ENCODE results near the gene PGAM5. TPM values are rescaled to one million over a fixed set of nuclear protein-coding genes. Genes with fewer than 3 reads are reported as not detected.

The PGAM5 gene
- total RNA-seq, 2 donors from 2014 or later, result 33.3 to 85.6 TPM

DNA sequence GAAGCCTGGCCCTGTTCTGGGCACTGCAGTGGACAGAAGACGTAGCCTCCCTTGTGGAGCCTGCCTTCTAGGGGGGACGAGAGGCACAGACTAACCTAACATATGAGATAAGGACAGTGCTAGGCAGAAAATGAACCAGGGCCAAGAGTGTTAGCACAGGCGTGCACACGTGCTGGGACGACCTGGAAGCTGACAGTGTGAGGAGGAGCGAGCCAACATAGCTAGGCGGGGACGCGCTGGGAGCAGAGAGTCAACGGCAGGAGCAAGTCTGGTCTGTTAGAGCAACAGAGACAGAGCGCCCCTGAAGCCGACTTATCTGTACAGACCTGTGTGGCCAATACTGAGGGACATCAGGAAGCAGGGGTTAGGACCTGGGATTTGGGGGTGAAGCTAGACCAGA lies 15.2 kb upstream of the PGAM5 start:
- no peak overlapping the region for H3K9ac ChIP-seq (ENCODE audit: low read depth in 2 of 2, low read length in 2 of 2)

DNA sequence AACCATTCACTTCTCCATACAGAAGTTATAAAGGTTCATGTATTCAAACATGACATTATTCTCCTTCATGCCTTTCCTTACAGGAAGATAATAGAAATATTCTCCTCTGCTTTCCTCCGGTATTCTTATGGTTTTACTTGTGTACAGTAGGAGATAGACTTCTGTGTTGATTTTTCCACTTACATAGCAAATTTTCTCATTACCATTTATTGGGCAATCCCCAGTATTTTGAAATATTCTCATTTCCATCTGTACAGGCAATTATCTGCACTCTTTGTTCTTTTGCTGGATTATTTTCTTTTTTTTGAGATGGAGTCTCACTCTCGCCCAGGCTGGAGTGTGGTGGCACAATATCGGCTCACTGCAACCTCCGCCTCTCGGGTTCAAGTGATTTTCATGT lies 12.3 kb upstream of the PGAM5 start:
- intact Hi-C loops (cut with DNase I), result no loop called here

More for the DNA sequence above, 15.2 kb upstream of the PGAM5 start:
- Histone ChIP-seq H3K27me3 (no peaks in the 10 kb centered on the region), H3K4me3 (no peak overlapping the region), H3K4me1 (no peaks in the 10 kb centered on the region), H3K36me3 (no peaks in the 10 kb centered on the region), H3K27ac (no peak overlapping the region), H3K9me3 (no peaks in the 10 kb centered on the region)
- TF ChIP-seq, protein P1, sequence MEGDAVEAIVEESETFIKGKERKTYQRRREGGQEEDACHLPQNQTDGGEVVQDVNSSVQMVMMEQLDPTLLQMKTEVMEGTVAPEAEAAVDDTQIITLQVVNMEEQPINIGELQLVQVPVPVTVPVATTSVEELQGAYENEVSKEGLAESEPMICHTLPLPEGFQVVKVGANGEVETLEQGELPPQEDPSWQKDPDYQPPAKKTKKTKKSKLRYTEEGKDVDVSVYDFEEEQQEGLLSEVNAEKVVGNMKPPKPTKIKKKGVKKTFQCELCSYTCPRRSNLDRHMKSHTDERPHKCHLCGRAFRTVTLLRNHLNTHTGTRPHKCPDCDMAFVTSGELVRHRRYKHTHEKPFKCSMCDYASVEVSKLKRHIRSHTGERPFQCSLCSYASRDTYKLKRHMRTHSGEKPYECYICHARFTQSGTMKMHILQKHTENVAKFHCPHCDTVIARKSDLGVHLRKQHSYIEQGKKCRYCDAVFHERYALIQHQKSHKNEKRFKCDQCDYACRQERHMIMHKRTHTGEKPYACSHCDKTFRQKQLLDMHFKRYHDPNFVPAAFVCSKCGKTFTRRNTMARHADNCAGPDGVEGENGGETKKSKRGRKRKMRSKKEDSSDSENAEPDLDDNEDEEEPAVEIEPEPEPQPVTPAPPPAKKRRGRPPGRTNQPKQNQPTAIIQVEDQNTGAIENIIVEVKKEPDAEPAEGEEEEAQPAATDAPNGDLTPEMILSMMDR (IDR thresholded peaks at IDR 0.05), result no peak
- intact Hi-C loops (cut with DNase I), result no loop called here
- no peak for DNase-seq

DNA sequence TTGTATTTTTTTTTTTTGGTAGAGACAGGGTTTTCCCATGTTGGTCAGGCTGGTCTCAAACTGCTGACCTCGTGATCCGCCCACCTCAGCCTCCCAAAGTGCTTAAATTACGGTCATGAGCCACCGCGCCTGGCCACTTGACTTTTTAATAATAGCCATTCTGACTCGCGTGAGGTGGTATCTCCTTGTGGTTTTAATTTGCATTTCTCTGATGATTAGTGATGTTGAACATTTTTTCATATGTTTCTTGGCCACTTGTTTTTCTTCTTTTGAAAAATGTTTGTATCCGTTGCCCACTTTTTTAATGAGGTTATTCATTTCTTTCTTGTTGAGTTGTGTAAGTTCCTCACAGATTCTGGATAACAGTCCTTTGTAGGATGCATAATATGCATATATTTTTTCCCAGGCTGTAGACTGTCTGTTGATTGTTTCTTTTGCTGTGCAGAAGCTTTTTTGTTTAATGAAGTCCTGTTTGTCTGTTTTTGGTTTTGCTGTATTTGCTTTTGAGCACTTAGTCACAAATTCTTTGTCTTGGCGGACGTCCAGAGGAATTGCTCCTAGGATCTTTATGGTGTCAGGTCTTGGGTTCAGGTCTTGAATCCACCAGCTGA lies 10.3 kb upstream of the PGAM5 start:
- DNase-seq, result no peak
- Histone ChIP-seq H3K9me3 (no peaks in the 10 kb centered on the region), H3K27ac (no peak overlapping the region), H3K4me1 (no peaks in the 10 kb centered on the region), H3K27me3 (no peaks in the 10 kb centered on the region), H3K9ac (ENCODE audit: low read depth in 2 of 2, low read length in 2 of 2) (no peak overlapping the region), H3K4me3 (no peak overlapping the region), H3K36me3 (no peaks in the 10 kb centered on the region)
- TF ChIP-seq, protein P1 (IDR thresholded peaks at IDR 0.05), result no peak
- intact Hi-C loops (cut with DNase I), result no loop called here

More for the DNA sequence above, 12.3 kb upstream of the PGAM5 start:
- H3K27ac ChIP-seq, result no peak overlapping the region
- H3K9me3 ChIP-seq, result no peaks in the 10 kb centered on the region
- no peaks in the 10 kb centered on the region for H3K36me3 ChIP-seq
- no peak for DNase-seq
- H3K9ac ChIP-seq (ENCODE audit: low read depth in 2 of 2, low read length in 2 of 2), result no peak overlapping the region
- TF ChIP-seq, protein P1 (IDR thresholded peaks at IDR 0.05), result no peak
- no peak overlapping the region for H3K4me3 ChIP-seq
- no peaks in the 10 kb centered on the region for H3K27me3 ChIP-seq
- H3K4me1 ChIP-seq, result no peaks in the 10 kb centered on the region

DNA sequence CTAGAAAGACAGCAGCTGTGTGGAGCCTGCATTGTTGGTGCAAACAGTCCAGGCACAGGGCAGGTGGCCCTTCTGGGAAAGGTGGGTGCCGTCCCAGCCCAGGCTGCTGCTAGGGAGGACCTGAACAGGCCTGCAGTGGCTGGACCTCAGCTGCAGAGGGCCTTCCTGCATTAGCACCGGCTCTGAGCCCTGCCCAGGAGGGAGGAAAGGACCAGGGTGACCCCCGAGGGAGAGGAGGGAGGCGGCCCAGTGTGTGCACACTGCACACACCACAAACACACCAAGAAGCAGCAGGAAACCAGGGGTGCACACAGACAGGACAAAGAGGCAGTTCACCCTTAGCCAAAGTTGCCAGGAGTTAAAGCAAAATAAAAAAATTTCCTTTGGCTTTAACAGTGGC lies 8.0 kb upstream of the PGAM5 start:
- no peaks in the 10 kb centered on the region for H3K27me3 ChIP-seq

DNA sequence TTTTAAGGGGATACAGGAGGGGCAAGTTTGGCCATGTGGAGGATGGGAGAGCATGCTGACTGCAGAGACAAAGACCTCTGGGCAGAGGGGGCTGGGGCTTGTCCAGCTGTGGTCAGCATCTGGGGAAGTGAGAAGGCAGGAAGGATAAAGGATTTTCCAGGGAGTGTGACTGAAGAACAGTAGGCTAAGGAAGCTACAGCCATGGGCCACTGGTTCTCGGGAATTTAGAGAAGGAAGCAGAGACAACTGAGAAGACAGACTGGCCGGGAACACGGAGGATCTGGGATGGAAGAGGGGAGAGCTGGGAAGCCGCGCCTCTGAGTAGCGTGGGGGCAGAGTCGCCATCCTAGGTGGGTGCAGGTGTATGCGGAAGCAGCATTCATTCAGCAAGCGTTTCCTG lies 7.0 kb upstream of the PGAM5 start:
- H3K4me1 ChIP-seq, result no peaks in the 10 kb centered on the region
- no peaks in the 10 kb centered on the region for H3K27me3 ChIP-seq
- H3K27ac ChIP-seq, result no peak overlapping the region
- no peaks in the 10 kb centered on the region for H3K36me3 ChIP-seq
- intact Hi-C loops (cut with DNase I), result no loop called here
- DNase-seq, result no peak
- H3K9me3 ChIP-seq, result no peaks in the 10 kb centered on the region
- TF ChIP-seq, protein P1 (IDR thresholded peaks at IDR 0.05), result no peak
- H3K4me3 ChIP-seq, result no peak overlapping the region
- H3K9ac ChIP-seq (ENCODE audit: low read depth in 2 of 2, low read length in 2 of 2), result no peak overlapping the region

More for the DNA sequence above, 8.0 kb upstream of the PGAM5 start:
- TF ChIP-seq, protein P1 (IDR thresholded peaks at IDR 0.05), result no peak
- no peak for DNase-seq
- no peak overlapping the region for H3K27ac ChIP-seq
- intact Hi-C loops (cut with DNase I), result no loop called here
- no peak overlapping the region for H3K9ac ChIP-seq (ENCODE audit: low read depth in 2 of 2, low read length in 2 of 2)
- H3K4me3 ChIP-seq, result no peak overlapping the region
- no peaks in the 10 kb centered on the region for H3K4me1 ChIP-seq
- H3K9me3 ChIP-seq, result no peaks in the 10 kb centered on the region
- no peaks in the 10 kb centered on the region for H3K36me3 ChIP-seq
